HK-2 (cell line): ENCODE results near the gene PTPN2.

Source experiments
- DNase-seq: peaks from one replicate; pipeline ENCODE4 v3.0.0-alpha.2; 2018; ENCODE audit not compliant: unreplicated experiment

PTPN2 gene

GRCh38 chr18:12745095-12745795 lies 138.8 kb downstream of the PTPN2 start:
- no peak for DNase-seq

GRCh38 chr18:12744103-12744502 lies 139.9 kb downstream of the PTPN2 start:
- no peak for DNase-seq

- DNase-seq: no peak
Observed at GRCh38 chr18:12742453-12742852, 141.6 kb downstream of the PTPN2 start.
